Epithelial cell of esophagus (primary cell): ENCODE results near the gene ROBO1.
A peak's percentile ranks its signal among the peaks of the same experiment; 100 is the strongest.
"Not testable (repeated sequence)": the region's sequence is repeated elsewhere in the genome, so short reads cannot be mapped to it uniquely, and the experiment has no call there.

Source experiments
- DNase-seq: peaks from one replicate; pipeline ENCODE4 v3.0.0; 2010; ENCODE audit warnings: low read depth
- H3K4me3 ChIP-seq: 2 replicates; pipeline ENCODE4 v1.5.1; 2011; ENCODE audit warnings: mild to moderate bottlenecking, low read length, control low read depth
- CTCF ChIP-seq: IDR thresholded peaks from 2 replicates; pipeline ENCODE4 v1.5.1; 2011; ENCODE audit warnings: low read depth, mild to moderate bottlenecking, low read length, control low read depth, inconsistent platforms; ENCODE audit not compliant: insufficient read depth; ENCODE audit errors: missing control alignments

ROBO1 gene

GRCh38 chr3:79314962-79315361, 452.8 kb downstream of the ROBO1 start:
- DNase-seq: peak; percentile 16
- TF ChIP-seq CTCF: no peak

GRCh38 chr3:79314544-79314943, 453.3 kb downstream of the ROBO1 start:
- TF ChIP-seq CTCF: no peak
- DNase-seq: peak; percentile 73
- no peak overlapping the region for H3K4me3 ChIP-seq

More at GRCh38 chr3:79314962-79315361, 452.8 kb downstream of the ROBO1 start:
- H3K4me3 ChIP-seq: no peak overlapping the region

- H3K4me3 ChIP-seq: no peak overlapping the region
- TF ChIP-seq CTCF: no peak
- DNase-seq: no peak
These were observed 457.8 kb downstream of the ROBO1 start for GRCh38 chr3:79310016-79310415.

GRCh38 chr3:79306934-79307570, 460.7 kb downstream of the ROBO1 start:
- TF ChIP-seq CTCF: no peak
- H3K4me3 ChIP-seq: no peak overlapping the region
- DNase-seq: no peak

GRCh38 chr3:79299949-79300635, 467.7 kb downstream of the ROBO1 start:
- not testable (repeated sequence) for DNase-seq, H3K4me3 ChIP-seq

GRCh38 chr3:79297245-79297960, 470.4 kb downstream of the ROBO1 start:
- H3K4me3 ChIP-seq: no peak overlapping the region
- peak; percentile 87 for DNase-seq
- TF ChIP-seq CTCF: no peak

GRCh38 chr3:79286882-79287281, 480.9 kb downstream of the ROBO1 start:
- no peak for DNase-seq
- H3K4me3 ChIP-seq: no peak overlapping the region
- TF ChIP-seq CTCF: no peak
